ENCODE results near the gene TIMM17B.

The TIMM17B gene

DNA sequence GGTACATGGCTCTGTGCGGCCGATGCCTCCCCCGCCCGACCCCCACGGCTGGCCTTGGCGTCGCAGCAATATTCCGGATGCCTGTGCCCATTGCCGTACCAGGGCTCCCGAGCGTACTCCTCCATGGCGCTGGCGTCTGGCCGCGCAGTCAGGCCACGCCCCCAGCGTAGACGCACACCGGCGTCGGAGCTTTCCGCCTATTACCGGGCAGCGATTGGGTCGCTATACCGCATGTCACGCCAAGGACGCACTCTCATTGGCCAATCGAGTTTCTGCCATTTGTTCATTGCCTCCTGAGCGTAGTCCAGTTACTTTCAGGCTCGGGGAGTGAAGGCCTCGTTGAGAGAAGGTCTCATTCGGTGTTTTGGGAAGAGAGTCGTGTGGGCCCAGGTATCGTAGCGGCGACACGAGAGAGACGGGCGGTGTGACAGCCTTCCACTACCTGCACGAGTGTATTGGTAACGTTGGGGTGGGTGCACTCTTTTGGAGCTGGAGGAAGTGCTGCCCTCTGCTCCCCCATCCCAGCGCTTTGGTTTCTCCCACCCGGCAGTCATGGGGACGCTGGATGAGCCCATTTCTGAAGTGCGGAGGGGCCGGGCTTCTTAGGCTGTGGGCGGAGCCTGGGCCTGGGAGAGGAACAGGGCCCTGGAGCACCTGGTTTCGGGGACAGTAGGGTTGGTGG, at the start of gene TIMM17B, which contains the start of gene PQBP1:
TSS of gene TIMM17B (minus strand) at position 144 of the 682 bp plus-strand sequence. CDS start at position 125, 19 bp downstream.
TSS of gene PQBP1 (plus strand) at position 306 of the 682 bp plus-strand sequence. CDS start 580 bp downstream, outside the sequence.
- peaks cover 34% of the 10 kb centered on the region for H3K36me3 ChIP-seq (ENCODE audit: control insufficient read depth, insufficient read depth, low read length)
- peaks cover 8% of the 10 kb centered on the region; the same call in 1 of the 2 replicates for H3K9me3 ChIP-seq (ENCODE audit: control insufficient read depth, insufficient read depth, low read depth, low read length)
- no peaks in the 10 kb centered on the region for H3K27me3 ChIP-seq (ENCODE audit: control insufficient read depth, insufficient read depth, low read length)
- H3K4me3 ChIP-seq (ENCODE audit: low read depth, low read length) = peak within 1 kb of the TSS; percentile 92
- no peaks in the 10 kb centered on the region; the same call in 1 of the 2 replicates for H3K4me1 ChIP-seq (ENCODE audit: control insufficient read depth, insufficient read depth, low read length)
- peak within 1 kb of the TSS; percentile 83; the same call in 1 of the 2 replicates for H3K27ac ChIP-seq (ENCODE audit: low read depth, low read length)
- peak within 1 kb of the TSS; percentile 95 for H3K9ac ChIP-seq (ENCODE audit: low read length)

DNA sequence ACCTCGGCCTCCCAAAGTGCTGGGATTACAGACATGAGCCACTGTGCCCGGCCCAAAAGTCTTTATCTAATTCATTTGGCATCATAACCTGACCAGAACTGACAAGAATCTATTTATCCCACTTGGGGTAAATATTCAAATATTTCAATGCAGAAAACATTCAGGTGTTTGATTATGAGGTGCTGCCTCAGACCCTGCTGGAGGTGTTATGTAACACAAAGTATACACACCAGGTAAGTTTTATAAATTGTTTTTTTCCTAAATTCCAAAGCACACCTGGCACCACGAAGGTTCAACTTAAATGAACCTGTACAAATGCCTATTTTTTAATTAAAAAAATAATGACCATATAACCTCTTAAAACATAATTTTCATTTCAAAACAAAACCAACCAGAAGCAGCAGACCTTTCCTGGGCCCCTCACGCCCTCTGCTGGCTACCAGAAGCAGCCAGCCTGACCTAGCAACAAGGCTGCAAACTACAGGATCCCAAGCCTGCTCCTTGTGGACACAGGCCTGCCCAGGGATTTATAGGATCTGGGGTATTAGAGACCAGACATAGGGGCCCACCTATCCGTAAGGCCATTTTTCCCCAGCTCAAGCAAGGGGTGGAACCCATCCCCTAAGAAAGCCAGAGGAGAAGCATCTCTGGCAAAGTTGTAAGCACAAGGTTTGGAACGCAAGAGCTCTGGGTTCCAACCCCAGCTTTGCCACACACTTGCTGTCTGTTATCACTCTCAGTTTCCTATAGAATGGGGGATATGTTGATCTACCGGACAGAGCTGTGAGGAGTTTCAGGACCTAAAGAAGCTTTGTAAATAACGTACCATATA, 48.2 kb upstream of the TIMM17B start:
- Histone ChIP-seq H3K27ac (ENCODE audit: low read depth, low read length) (no peak overlapping the region), H3K9me3 (ENCODE audit: control insufficient read depth, insufficient read depth, low read depth, low read length) (peaks cover 10% of the 10 kb centered on the region; the same call in 1 of the 2 replicates), H3K36me3 (ENCODE audit: control insufficient read depth, insufficient read depth, low read length) (peaks cover 27% of the 10 kb centered on the region), H3K4me1 (ENCODE audit: control insufficient read depth, insufficient read depth, low read length) (peaks cover 9% of the 10 kb centered on the region; the same call in 1 of the 2 replicates), H3K4me3 (ENCODE audit: low read depth, low read length) (no peak overlapping the region), H3K27me3 (ENCODE audit: control insufficient read depth, insufficient read depth, low read length) (no peaks in the 10 kb centered on the region), H3K9ac (ENCODE audit: low read length) (no peak overlapping the region)

DNA sequence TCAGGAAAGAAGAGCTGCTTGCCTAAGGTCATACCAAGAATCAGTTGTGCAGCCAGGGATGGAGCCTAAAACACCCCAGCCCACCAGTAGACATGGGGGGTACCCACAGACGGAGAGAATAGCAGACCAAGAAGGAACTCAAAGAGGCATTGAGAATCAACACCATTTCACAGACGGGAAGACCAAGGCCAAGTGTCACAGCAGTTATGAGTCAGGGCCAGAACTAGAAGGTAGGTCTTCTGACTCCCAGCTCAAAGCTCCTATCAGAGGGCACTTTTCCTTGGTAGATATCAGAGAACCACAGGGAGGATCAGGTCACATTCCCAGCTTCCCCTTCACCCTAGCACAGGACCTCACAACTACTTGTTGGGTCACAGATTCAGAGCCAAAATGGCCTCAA, 45.3 kb upstream of the TIMM17B start:
- Histone ChIP-seq H3K4me1 (ENCODE audit: control insufficient read depth, insufficient read depth, low read length) (peaks cover 13% of the 10 kb centered on the region; the same call in 1 of the 2 replicates), H3K4me3 (ENCODE audit: low read depth, low read length) (no peak overlapping the region), H3K9me3 (ENCODE audit: control insufficient read depth, insufficient read depth, low read depth, low read length) (peaks cover 5% of the 10 kb centered on the region; the same call in 1 of the 2 replicates), H3K9ac (ENCODE audit: low read length) (no peak overlapping the region), H3K27me3 (ENCODE audit: control insufficient read depth, insufficient read depth, low read length) (no peaks in the 10 kb centered on the region), H3K36me3 (ENCODE audit: control insufficient read depth, insufficient read depth, low read length) (peaks cover 44% of the 10 kb centered on the region), H3K27ac (ENCODE audit: low read depth, low read length) (no peak overlapping the region)

DNA sequence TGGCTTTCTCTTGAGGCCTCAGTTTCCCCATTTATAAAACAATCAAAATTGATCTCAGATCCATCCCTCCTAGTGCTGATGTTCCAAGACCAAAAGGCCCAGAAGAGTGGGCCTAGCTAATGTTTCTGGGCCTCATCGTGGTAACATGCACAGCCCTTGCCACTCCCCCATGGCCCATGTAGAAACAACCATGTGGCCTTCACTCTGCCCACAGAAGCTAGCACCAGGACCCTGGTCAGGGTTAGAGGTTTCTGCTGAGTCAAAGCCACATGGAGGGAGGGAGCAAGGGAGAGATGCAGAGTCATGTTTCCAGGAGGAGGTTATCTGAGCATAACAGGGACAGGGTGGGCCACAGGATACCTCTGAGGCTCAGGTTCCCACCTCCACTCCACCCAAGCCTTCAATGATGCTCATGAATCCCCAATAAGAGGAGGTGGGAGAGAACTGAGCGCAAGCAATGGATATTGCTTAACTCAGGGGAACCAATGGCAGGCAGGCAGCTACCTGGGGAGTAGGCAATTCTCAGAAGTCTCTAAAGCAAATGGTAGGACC, 42.9 kb upstream of the TIMM17B start:
- Histone ChIP-seq H3K36me3 (ENCODE audit: control insufficient read depth, insufficient read depth, low read length) (peaks cover 51% of the 10 kb centered on the region), H3K27me3 (ENCODE audit: control insufficient read depth, insufficient read depth, low read length) (no peaks in the 10 kb centered on the region), H3K9ac (ENCODE audit: low read length) (no peak overlapping the region), H3K4me1 (ENCODE audit: control insufficient read depth, insufficient read depth, low read length) (peaks cover 32% of the 10 kb centered on the region), H3K27ac (ENCODE audit: low read depth, low read length) (no peak overlapping the region), H3K9me3 (ENCODE audit: control insufficient read depth, insufficient read depth, low read depth, low read length) (no peaks in the 10 kb centered on the region; the same call in 1 of the 2 replicates), H3K4me3 (ENCODE audit: low read depth, low read length) (no peak overlapping the region)

DNA sequence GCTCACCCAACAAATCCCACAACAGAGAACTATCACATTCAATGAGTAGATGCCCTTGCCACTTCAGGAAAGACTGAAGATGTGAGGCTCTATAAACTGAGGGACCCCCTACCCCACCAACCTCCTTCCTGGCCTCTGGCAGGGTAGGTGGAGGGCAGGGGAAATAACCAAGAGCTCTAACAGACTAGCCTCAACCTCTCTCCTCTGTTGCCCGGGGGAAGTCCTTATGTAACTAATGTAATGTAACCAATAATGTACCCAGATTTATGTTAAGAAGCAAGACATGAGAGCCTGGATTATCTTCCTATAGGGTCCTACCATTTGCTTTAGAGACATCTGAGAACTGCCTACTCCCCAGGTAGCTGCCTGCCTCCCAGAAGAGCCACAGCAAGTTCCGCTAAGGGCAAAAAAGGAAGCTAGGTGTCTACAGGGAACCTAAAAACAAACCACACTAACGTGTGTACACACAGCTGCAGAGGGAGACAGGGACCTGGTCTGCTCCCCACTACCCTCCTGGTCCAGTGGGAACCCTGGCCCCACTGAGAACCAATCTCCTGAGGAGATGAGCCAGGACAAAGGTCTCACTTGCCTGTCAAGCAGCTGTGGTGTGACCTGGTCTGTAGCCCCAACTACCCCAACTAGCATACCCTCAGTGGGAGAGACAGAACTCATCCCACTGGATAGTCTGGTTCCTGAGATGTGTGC, 42.1 kb upstream of the TIMM17B start:
- no peak overlapping the region for H3K27ac ChIP-seq (ENCODE audit: low read depth, low read length)
- H3K4me3 ChIP-seq (ENCODE audit: low read depth, low read length) = no peak overlapping the region
- peaks cover 32% of the 10 kb centered on the region for H3K4me1 ChIP-seq (ENCODE audit: control insufficient read depth, insufficient read depth, low read length)
- H3K36me3 ChIP-seq (ENCODE audit: control insufficient read depth, insufficient read depth, low read length) = peaks cover 59% of the 10 kb centered on the region
- H3K9me3 ChIP-seq (ENCODE audit: control insufficient read depth, insufficient read depth, low read depth, low read length) = no peaks in the 10 kb centered on the region; the same call in 1 of the 2 replicates
- no peaks in the 10 kb centered on the region for H3K27me3 ChIP-seq (ENCODE audit: control insufficient read depth, insufficient read depth, low read length)
- H3K9ac ChIP-seq (ENCODE audit: low read length) = no peak overlapping the region

DNA sequence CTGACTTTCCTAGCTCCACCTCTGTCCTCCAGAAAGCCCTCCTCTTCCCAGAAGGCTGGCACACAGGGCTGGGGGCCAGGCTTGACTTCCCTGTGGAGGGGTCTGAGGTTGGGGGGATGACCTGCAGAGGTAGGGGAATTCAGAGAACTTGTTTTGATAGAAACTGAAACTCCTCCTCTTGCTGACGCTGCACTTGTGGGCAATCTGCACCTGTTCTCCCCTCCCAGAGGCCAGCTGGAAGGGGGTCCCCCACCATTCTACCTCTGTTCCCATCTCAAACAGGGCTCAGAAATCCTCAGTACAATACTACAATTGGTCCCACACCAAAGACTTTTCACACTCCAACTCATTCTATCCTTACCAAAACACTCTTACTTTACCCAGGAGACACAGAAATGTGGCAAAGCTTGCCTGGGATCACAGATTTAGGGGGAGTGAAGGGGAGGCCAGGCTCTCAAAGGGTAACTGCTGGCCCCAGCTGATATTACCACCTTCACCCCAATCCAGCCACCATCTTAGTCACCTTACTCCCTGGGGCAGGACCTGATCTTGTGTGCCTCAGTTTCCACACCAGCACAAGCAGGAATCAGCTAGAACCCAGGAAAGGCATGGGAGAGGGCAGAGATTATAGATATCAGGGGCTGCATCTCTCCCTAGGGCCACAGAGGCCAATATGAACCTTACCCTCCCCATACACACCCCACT, 41.3 kb upstream of the TIMM17B start:
- Histone ChIP-seq H3K27me3 (ENCODE audit: control insufficient read depth, insufficient read depth, low read length) (no peaks in the 10 kb centered on the region), H3K9ac (ENCODE audit: low read length) (no peak overlapping the region), H3K36me3 (ENCODE audit: control insufficient read depth, insufficient read depth, low read length) (peaks cover 60% of the 10 kb centered on the region), H3K27ac (ENCODE audit: low read depth, low read length) (no peak overlapping the region), H3K4me3 (ENCODE audit: low read depth, low read length) (no peak overlapping the region), H3K9me3 (ENCODE audit: control insufficient read depth, insufficient read depth, low read depth, low read length) (peaks cover 2% of the 10 kb centered on the region; the same call in 1 of the 2 replicates), H3K4me1 (ENCODE audit: control insufficient read depth, insufficient read depth, low read length) (peaks cover 32% of the 10 kb centered on the region)

DNA sequence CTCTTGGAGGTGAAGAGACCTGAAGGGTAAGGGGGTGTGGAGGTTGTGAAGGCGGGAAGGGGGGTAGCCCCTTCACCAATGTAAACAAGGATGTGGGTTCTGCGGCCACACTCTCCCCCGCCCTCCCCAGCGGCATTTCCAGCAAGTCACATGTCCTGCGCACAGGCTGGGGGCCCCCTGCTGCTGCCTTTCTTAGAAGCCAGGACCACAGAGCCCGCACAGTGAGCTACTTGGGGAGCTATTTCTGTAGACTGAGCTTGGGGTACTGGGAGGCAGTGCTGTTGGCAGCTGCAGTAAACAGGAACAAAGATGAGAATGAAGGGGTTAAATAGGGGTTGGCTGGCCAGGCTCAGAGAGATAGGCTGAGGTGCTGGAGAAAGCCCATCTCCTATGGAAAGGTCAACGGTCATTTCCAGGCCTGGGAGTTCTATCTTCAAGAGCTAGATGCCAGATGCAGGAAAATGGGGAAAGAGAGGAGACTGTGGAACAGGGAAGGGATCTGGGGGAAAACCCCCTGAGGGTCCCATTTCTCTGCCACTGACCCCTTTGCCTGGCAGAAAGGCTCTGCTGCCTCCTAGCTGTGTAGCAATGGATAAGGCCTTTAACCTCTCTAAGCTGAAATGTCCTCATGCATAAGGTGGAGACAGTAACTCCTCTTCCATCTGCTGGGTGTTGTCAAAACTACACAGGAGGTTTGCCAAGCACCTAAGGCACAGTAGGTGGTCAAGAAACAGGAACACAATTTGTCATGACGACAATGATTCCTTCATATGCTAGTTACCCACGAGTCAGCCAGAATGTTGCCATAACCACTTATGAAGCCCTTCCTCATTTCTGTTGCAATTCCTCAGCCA, 39.7 kb upstream of the TIMM17B start:
- H3K4me3 ChIP-seq (ENCODE audit: low read depth, low read length) = peak overlapping the region; percentile 8; the same call in 1 of the 2 replicates
- H3K27me3 ChIP-seq (ENCODE audit: control insufficient read depth, insufficient read depth, low read length) = no peaks in the 10 kb centered on the region
- H3K9ac ChIP-seq (ENCODE audit: low read length) = peak overlapping the region; percentile 24
- peak overlapping the region; percentile 56 for H3K27ac ChIP-seq (ENCODE audit: low read depth, low read length)
- H3K36me3 ChIP-seq (ENCODE audit: control insufficient read depth, insufficient read depth, low read length) = peaks cover 59% of the 10 kb centered on the region
- peaks cover 4% of the 10 kb centered on the region; the same call in 1 of the 2 replicates for H3K9me3 ChIP-seq (ENCODE audit: control insufficient read depth, insufficient read depth, low read depth, low read length)
- H3K4me1 ChIP-seq (ENCODE audit: control insufficient read depth, insufficient read depth, low read length) = peaks cover 32% of the 10 kb centered on the region

DNA sequence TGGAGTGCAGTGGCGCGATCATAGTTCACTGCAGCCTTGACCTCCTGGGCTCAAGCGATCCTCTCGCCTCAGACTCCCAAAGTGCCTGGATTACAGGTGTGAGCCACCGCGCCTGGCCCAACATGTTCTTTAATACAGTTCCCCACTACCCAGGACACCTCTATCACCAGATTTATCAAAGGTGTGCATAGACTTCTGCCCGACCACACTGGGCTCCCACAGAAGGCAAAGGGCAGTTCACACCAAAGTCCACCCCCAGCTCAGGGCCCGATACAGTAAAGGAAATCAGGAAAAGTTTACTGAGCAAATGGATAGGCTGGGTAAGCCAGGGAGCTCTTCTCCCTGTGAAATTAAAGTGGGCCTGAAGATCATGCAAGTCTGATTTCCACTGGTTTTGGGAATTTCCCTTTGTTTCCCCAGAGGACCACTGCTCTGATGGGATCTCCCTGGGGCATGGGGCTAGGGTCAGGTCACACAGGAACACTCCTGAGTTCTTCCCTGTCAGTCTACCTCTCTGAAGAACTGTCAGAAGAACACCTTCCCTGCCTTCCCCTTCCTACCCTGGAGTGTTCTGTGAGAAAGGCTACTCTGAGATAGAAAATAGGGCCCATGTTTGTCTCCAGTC, 39.0 kb upstream of the TIMM17B start:
- peak overlapping the region; percentile 56 for H3K27ac ChIP-seq (ENCODE audit: low read depth, low read length)
- H3K4me1 ChIP-seq (ENCODE audit: control insufficient read depth, insufficient read depth, low read length) = peaks cover 27% of the 10 kb centered on the region
- H3K9me3 ChIP-seq (ENCODE audit: control insufficient read depth, insufficient read depth, low read depth, low read length) = peaks cover 4% of the 10 kb centered on the region; the same call in 1 of the 2 replicates
- H3K4me3 ChIP-seq (ENCODE audit: low read depth, low read length) = peak overlapping the region; percentile 8; the same call in 1 of the 2 replicates
- H3K9ac ChIP-seq (ENCODE audit: low read length) = peak overlapping the region; percentile 24
- no peaks in the 10 kb centered on the region for H3K27me3 ChIP-seq (ENCODE audit: control insufficient read depth, insufficient read depth, low read length)
- peaks cover 56% of the 10 kb centered on the region for H3K36me3 ChIP-seq (ENCODE audit: control insufficient read depth, insufficient read depth, low read length)

DNA sequence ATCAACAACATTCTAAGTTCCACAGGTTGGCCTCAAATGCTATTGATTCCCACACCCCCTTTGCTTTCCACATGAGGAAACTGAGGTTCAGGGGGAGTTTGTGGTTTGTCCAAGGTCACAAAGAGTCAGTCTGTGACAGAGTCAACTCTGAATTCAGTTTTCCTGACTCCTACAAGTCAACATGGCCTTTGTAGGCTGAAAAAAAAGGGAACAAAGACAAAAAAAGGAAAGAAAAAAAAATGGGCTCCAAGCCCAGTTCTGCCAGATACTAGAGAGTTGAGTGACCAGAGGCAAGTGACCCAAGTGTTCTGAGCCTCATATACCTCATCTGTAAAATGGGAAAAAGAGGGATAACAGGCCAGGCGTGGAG, 37.7 kb upstream of the TIMM17B start:
- Histone ChIP-seq H3K4me1 (ENCODE audit: control insufficient read depth, insufficient read depth, low read length) (peaks cover 20% of the 10 kb centered on the region), H3K9me3 (ENCODE audit: control insufficient read depth, insufficient read depth, low read depth, low read length) (peaks cover 4% of the 10 kb centered on the region; the same call in 1 of the 2 replicates), H3K4me3 (ENCODE audit: low read depth, low read length) (no peak overlapping the region), H3K36me3 (ENCODE audit: control insufficient read depth, insufficient read depth, low read length) (peaks cover 59% of the 10 kb centered on the region), H3K9ac (ENCODE audit: low read length) (no peak overlapping the region), H3K27ac (ENCODE audit: low read depth, low read length) (no peak overlapping the region), H3K27me3 (ENCODE audit: control insufficient read depth, insufficient read depth, low read length) (no peaks in the 10 kb centered on the region)
